Keratinocyte (primary cell): ENCODE results near the gene SLC3A2. TPM values are rescaled to one million over a fixed set of nuclear protein-coding genes. Genes with fewer than 3 reads are reported as not detected.

Experiments used
- DNase-seq: peaks from one replicate; pipeline ENCODE4 v3.0.0-alpha.2; 2011; ENCODE audit warnings: low read depth, missing footprints, low spot score
- FAIRE-seq: peaks from 2 replicates; lab custom pipeline; 2011; peaks lifted over from hg19 to GRCh38; lab: Jason Lieb, UNC
- H2AFZ ChIP-seq: 2 replicates; pipeline ENCODE4 v1.6.0; 2012; ENCODE audit warnings: low read length, control low read depth, inconsistent platforms; ENCODE audit not compliant: control insufficient read depth
- H3K27ac ChIP-seq: 2 replicates; pipeline ENCODE4 v1.5.1; 2011; ENCODE audit warnings: low read length; ENCODE audit not compliant: control insufficient read depth, insufficient read depth
- H3K27me3 ChIP-seq: 3 replicates; pipeline ENCODE4 v1.6.0; 2011; ENCODE audit warnings: low read length; ENCODE audit not compliant: control insufficient read depth, insufficient read depth; ENCODE audit errors: extremely low read depth
- H3K36me3 ChIP-seq, 2 experiments: 2 replicates in 1 of 2; 3 replicates in 1 of 2; pipeline ENCODE4 v1.5.1; 2011; ENCODE audit warnings: low read length in 2 of 2, mild to moderate bottlenecking in 1 of 2; ENCODE audit not compliant: control insufficient read depth in 2 of 2, insufficient read depth in 2 of 2; ENCODE audit errors: extremely low read depth in 1 of 2
- H3K4me1 ChIP-seq: 3 replicates; pipeline ENCODE4 v1.5.1; 2011; ENCODE audit warnings: low read length; ENCODE audit not compliant: control insufficient read depth, insufficient read depth; ENCODE audit errors: extremely low read depth
- H3K4me2 ChIP-seq: 3 replicates; pipeline ENCODE4 v1.6.0; 2011; ENCODE audit warnings: low read depth, low read length; ENCODE audit not compliant: control insufficient read depth, insufficient read depth; ENCODE audit errors: extremely low read depth
- H3K4me3 ChIP-seq, 3 experiments: fragments of 200-600 bp in 1 of 3; sonication (generic) in 1 of 3; 2 replicates in 2 of 3; 3 replicates in 1 of 3; pipeline ENCODE4 v1.5.1; 2011 to 2016; ENCODE audit warnings: low read length in 3 of 3, mild to moderate bottlenecking in 3 of 3, control low read depth in 2 of 3, inconsistent platforms in 1 of 3, low read depth in 1 of 3, mixed read lengths in 1 of 3, mixed run types in 1 of 3, moderate library complexity in 1 of 3; ENCODE audit not compliant: control insufficient read depth in 2 of 3, insufficient read depth in 2 of 3; ENCODE audit errors: extremely low read depth in 1 of 3
- H3K79me2 ChIP-seq: 2 replicates; pipeline ENCODE4 v1.6.0; 2012; ENCODE audit warnings: low read length; ENCODE audit not compliant: control insufficient read depth, insufficient read depth
- H3K9ac ChIP-seq: 3 replicates; pipeline ENCODE4 v1.6.0; 2011; ENCODE audit warnings: low read length; ENCODE audit not compliant: control insufficient read depth, insufficient read depth; ENCODE audit errors: extremely low read depth
- H3K9me1 ChIP-seq: 3 replicates; pipeline ENCODE4 v1.6.0; 2011; ENCODE audit warnings: low read length; ENCODE audit not compliant: control insufficient read depth, insufficient read depth; ENCODE audit errors: extremely low read depth
- H3K9me3 ChIP-seq: 2 replicates; pipeline ENCODE4 v1.5.1; 2012; ENCODE audit warnings: low read depth, low read length; ENCODE audit not compliant: control insufficient read depth
- H4K20me1 ChIP-seq: 3 replicates; pipeline ENCODE4 v1.6.0; 2011; ENCODE audit warnings: low read length; ENCODE audit not compliant: control insufficient read depth, insufficient read depth; ENCODE audit errors: extremely low read depth
- CTCF ChIP-seq, 3 experiments: IDR thresholded peaks in 1 of 3; conservative IDR thresholded peaks in 1 of 3; optimal IDR thresholded peaks in 1 of 3; 2 replicates in 2 of 3; 3 replicates in 1 of 3; pipeline versions ENCODE3 to v1.5.1; 2011; ENCODE audit warnings: low read length in 3 of 3, mild to moderate bottlenecking in 3 of 3, moderate library complexity in 2 of 3, control low read depth in 1 of 3, inconsistent platforms in 1 of 3; ENCODE audit not compliant: insufficient read depth in 2 of 3; ENCODE audit errors: extremely low read depth in 1 of 3
- EZH2 ChIP-seq: IDR thresholded peaks from one replicate; pipeline ENCODE4 v1.6.1; 2012; ENCODE audit warnings: inconsistent platforms, mild to moderate bottlenecking, low read length, moderate library complexity
- dilution Hi-C: fragments of 300-500 bp; cut with MboI; formaldehyde crosslinking; loops from one replicate; pipeline ENCODE4 v1.7.0; 2020; ENCODE audit warnings: low sequenced_read_pairs; ENCODE audit not compliant: extremely low pct_ligation_motif_present
- polyA plus RNA-seq, 5 experiments: library from polyadenylated mRNA; depleted of rRNA in 3 of 5; stranded (reverse) in 3 of 5; stranded (forward) in 1 of 5; unstranded in 1 of 5; fragments of >200 nt; gene quantifications; 1 replicate in 1 of 5; 2 replicates in 3 of 5; 3 replicates in 1 of 5; pipeline versions ENCODE4 v1.2.1 to v1.2.3, GENCODE V29; 2011 to 2012; ENCODE audit warnings: missing spikeins in 2 of 5, low read depth in 1 of 5, low replicate concordance in 1 of 5

The SLC3A2 gene
- polyA plus RNA-seq, 1 donor (not counting 4 experiments of a cell fraction or from before 2014, with no cell fraction given), result 469 TPM

- H3K27me3 ChIP-seq, result no peaks in the 10 kb centered on the region
- peaks cover 41% of the 10 kb centered on the region for H3K4me1 ChIP-seq
- TF ChIP-seq CTCF (optimal IDR thresholded peaks at IDR 0.05 in 1 of 3, IDR thresholded peaks at IDR 0.05 in 1 of 3, conservative IDR thresholded peaks at IDR 0.05 in 1 of 3; ENCODE audit: extremely low read depth in 1 of 3, insufficient read depth in 2 of 3, low read length in 3 of 3), result no peak
- no peak for TF ChIP-seq EZH2
- H4K20me1 ChIP-seq, result peaks cover 33% of the 10 kb centered on the region
- no peak for FAIRE-seq
- H3K9me1 ChIP-seq, result peaks cover 2% of the 10 kb centered on the region
- peak overlapping the region; percentile 98 for H3K4me2 ChIP-seq
- no peaks in the 10 kb centered on the region for H3K9me3 ChIP-seq
- DNase-seq, result no peak
- H3K79me2 ChIP-seq, result peaks cover 50% of the 10 kb centered on the region
- H3K4me3 ChIP-seq, result peak overlapping the region; percentile 77 to 100 (median 95)
- dilution Hi-C loops, result no loop called here
- H3K27ac ChIP-seq, result peak overlapping the region; percentile 99
- H3K36me3 ChIP-seq, result peaks cover 49 to 57% of the 10 kb centered on the region in 2 experiments
- H3K9ac ChIP-seq, result peak overlapping the region; percentile 98
- no peak overlapping the region for H2AFZ ChIP-seq
Measured at GRCh38 chr11:62883673-62884072, 3.0 kb downstream of the SLC3A2 start.

GRCh38 chr11:62885137-62885750 is 4.5 kb downstream of the SLC3A2 start:
- peak overlapping the region; percentile 11 for H3K4me2 ChIP-seq

More at GRCh38 chr11:62885137-62885750, 4.5 kb downstream of the SLC3A2 start:
- H3K27me3 ChIP-seq, result no peaks in the 10 kb centered on the region
- peaks cover 2% of the 10 kb centered on the region for H3K9me1 ChIP-seq
- H4K20me1 ChIP-seq, result peaks cover 33% of the 10 kb centered on the region
- no peak overlapping the region for H2AFZ ChIP-seq
- peaks cover 29% of the 10 kb centered on the region for H3K4me1 ChIP-seq
- no peak overlapping the region for H3K9ac ChIP-seq
- H3K9me3 ChIP-seq, result no peaks in the 10 kb centered on the region
- H3K4me3 ChIP-seq, result peak overlapping the region in 1 of 3 experiments; percentile 1
- dilution Hi-C loops, result no loop called here
- H3K27ac ChIP-seq, result no peak overlapping the region
- H3K36me3 ChIP-seq, result peaks cover 54 to 66% of the 10 kb centered on the region in 2 experiments
- peaks cover 50% of the 10 kb centered on the region for H3K79me2 ChIP-seq
- TF ChIP-seq EZH2 (no peak), CTCF (optimal IDR thresholded peaks at IDR 0.05 in 1 of 3, IDR thresholded peaks at IDR 0.05 in 1 of 3, conservative IDR thresholded peaks at IDR 0.05 in 1 of 3; ENCODE audit: extremely low read depth in 1 of 3, insufficient read depth in 2 of 3, low read length in 3 of 3) (no peak)
- no peak for DNase-seq
- no peak for FAIRE-seq
